HFF-Myc (cell line): ENCODE measurements around the gene ZFX.

Experiments
- DNase-seq: peaks from one replicate; pipeline ENCODE4 v3.0.0-alpha.2; 2011; ENCODE audit warnings: low read depth; ENCODE audit errors: extremely low read depth
- H3K4me3 ChIP-seq: replicated peaks from 2 replicates; pipeline ENCODE4 v1.5.1; 2011; ENCODE audit warnings: low read depth, mild to moderate bottlenecking, control low read depth, low read length
- CTCF ChIP-seq: IDR thresholded peaks from 2 replicates; pipeline ENCODE4 v1.5.1; 2012; ENCODE audit warnings: mild to moderate bottlenecking, low read depth, low read length, control low read depth; ENCODE audit errors: missing control alignments

Gene ZFX

DNA sequence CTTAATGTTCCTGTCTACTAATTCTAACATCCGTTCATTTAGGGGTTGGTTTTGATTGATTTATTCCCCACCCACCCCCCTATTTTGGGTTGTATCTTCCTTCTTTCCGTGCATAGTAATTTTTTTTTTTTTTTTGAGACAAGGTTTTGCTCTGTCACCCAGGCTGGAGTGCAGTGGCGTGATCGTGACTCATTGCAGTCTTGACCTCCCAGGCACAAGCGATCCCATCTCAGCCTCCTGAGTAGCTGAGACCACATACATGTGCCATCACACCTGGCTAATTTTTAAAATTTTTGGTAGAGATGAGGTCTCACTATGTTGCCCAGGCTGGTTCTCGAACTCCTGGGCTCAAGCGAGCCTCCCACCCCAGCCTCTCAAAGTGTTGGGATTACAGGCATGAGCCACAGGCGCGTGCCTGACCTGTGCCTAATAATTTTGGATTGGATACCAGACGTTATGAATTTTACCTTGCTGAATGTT, 79.9 kb downstream of the ZFX start:
- DNase-seq: no peak
- no peak for TF ChIP-seq CTCF
- H3K4me3 ChIP-seq: no peak overlapping the region

DNA sequence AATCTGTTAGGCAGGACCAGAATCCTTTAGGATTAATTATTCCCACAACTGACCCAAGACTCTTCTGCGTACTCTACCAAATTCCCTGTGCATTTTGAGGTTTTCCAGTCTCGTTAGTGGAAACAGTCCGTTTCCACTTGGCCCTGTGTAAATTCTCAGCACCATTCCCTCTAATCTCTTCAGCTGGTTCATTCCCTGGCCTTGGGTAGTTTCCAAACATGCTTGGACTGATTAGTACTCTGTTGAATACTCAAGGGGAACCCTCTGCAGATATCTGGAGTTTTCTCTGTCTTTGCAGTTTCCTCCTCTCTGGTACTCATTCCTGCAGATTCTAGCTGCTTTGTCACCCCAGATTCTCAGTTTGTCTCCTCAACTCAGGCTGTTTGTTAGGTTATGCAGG, 80.4 kb downstream of the ZFX start:
- DNase-seq: no peak
- H3K4me3 ChIP-seq: no peak overlapping the region
- no peak for TF ChIP-seq CTCF

- no peak overlapping the region for H3K4me3 ChIP-seq
- no peak for TF ChIP-seq CTCF
- peak; percentile 33 for DNase-seq
These were observed 81.6 kb downstream of the ZFX start for GRCh38 chrX:24231131-24231540.

GRCh38 chrX:24231641-24232179, 82.2 kb downstream of the ZFX start:
- no peak for TF ChIP-seq CTCF
- H3K4me3 ChIP-seq: no peak overlapping the region
- no peak for DNase-seq

DNA sequence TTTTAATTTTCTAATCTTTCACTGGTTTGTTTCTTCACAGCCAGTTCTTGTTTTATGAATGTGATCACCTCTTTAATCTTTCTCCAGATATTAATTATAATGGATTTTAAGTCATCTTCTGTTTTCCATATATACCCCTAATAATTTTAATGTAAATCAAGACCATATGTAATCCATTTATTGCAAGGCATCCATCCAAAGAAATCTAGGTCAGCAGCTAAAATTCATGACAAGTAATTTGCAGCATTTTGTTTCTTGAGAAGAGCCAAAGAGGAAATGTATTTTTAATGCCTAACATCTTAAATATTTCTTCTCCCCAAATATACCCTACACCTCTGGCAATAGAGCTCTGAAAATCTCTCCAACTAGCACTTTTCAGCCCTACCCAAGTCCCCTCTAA, 83.3 kb downstream of the ZFX start:
- no peak for TF ChIP-seq CTCF
- no peak for DNase-seq
- H3K4me3 ChIP-seq: no peak overlapping the region

- no peak for TF ChIP-seq CTCF
- no peak overlapping the region for H3K4me3 ChIP-seq
- no peak for DNase-seq
These were observed 85.7 kb downstream of the ZFX start for GRCh38 chrX:24235084-24235710.
